D721Med (cell line): ENCODE results near the gene CHRNA1.

Experiments used
- DNase-seq: peaks from one replicate; pipeline ENCODE4 v3.0.0; 2011; ENCODE audit warnings: low spot score; ENCODE audit not compliant: insufficient read length
- FAIRE-seq: peaks from 2 replicates; lab custom pipeline; 2011; peaks lifted over from hg19 to GRCh38; lab: Jason Lieb, UNC
- TF ChIP-seq, protein P1 (sequence below): IDR thresholded peaks from 2 replicates; pipeline ENCODE4 v1.5.1; 2012; ENCODE audit warnings: mild to moderate bottlenecking, control low read depth; ENCODE audit not compliant: insufficient read depth; ENCODE audit errors: missing control alignments

The CHRNA1 gene

DNA sequence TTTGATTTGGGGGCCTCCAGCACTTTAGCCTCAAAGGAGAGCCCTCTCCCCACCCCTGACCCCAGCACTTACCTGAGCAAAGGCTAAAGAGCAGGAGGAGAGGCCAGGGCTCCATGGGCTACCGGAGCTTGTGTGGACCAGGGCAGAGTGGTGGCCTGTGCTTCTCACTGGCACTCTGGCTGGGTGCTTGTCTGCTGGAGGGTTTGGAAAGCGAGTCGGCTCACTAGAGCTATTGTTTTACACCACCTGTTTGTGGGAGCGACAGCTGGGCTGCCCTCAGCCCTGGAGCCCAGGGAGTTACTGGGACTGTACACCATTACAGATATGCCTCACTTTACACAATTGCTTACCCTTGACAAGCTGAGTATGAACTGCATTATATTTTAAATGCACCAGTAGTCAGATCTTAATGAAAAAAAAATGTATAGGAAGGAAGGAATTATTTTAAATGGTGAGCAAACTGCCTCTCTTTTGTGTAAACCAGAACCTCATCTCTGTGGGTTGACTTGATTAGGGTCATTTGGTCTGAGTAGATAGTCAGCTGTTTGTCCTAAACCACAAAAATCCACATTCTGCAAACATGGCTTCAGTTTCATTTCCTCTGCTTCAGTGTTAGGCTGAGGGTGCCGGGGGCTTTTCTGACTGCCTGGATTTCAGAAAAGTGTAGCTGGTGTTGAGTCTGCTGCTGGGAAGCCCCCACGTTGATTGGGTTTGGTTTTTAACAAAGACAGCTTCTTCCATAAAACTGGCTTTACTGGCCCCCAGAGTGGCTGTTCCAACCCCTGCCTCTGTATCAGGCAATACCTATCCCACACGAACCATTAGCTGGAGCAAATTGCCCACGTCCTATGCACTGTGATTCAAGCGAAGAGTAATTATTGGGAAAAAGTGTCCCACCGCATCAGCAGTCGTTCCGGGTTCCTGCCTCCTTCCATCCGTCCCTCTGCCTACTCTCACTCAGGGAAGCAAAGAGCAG lies at the start of gene CHRNA1:
CHRNA1 (minus strand) TSS at position 193 of the 976 bp plus-strand sequence; CDS start at position 115, 78 bp downstream.
- no peak for DNase-seq
- TF ChIP-seq, protein P1, sequence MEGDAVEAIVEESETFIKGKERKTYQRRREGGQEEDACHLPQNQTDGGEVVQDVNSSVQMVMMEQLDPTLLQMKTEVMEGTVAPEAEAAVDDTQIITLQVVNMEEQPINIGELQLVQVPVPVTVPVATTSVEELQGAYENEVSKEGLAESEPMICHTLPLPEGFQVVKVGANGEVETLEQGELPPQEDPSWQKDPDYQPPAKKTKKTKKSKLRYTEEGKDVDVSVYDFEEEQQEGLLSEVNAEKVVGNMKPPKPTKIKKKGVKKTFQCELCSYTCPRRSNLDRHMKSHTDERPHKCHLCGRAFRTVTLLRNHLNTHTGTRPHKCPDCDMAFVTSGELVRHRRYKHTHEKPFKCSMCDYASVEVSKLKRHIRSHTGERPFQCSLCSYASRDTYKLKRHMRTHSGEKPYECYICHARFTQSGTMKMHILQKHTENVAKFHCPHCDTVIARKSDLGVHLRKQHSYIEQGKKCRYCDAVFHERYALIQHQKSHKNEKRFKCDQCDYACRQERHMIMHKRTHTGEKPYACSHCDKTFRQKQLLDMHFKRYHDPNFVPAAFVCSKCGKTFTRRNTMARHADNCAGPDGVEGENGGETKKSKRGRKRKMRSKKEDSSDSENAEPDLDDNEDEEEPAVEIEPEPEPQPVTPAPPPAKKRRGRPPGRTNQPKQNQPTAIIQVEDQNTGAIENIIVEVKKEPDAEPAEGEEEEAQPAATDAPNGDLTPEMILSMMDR, result no peak

DNA sequence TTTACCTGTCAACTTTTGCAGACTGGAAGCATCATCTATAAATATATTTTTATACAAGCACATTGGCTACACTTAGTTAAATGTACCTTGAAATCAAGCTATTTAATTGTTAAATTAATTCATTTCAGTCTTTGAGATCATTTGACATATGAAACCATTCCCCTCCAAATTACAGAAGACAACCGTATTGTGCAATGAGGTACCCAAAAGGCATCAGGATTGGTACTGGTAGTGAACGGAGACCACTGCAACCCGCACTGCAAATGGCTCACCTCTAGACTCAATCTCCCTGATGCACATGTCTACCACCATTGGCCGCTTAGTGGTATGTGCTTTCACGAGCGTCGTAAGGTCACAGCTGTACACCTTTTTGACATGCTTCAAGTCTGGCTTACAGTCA lies 47.8 kb upstream of the CHRNA1 start:
- FAIRE-seq, result no peak
- DNase-seq, result no peak
- TF ChIP-seq, protein P1, result no peak

More for the DNA sequence above, at the start of gene CHRNA1:
- FAIRE-seq, result no peak

DNA sequence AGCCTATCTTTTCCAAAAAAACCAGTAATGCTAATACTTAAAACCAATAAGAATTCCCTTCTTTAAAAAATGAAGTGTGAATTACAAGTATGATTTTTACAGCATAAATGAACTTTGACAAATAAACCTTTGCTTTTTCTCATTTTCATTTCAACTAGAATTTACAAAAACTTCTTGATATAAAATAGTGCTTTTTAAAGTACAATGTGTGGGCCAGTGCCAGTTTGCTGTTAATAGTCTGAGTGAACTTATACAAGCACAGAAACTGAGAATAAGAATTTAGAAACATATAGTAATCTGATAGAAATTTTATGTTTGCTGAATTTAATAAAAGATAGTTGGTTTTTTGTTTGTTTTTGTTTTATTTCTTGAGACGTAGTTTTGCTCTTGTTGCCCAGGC lies 43.7 kb upstream of the CHRNA1 start:
- TF ChIP-seq, protein P1, result no peak
- FAIRE-seq, result no peak
- DNase-seq, result no peak

DNA sequence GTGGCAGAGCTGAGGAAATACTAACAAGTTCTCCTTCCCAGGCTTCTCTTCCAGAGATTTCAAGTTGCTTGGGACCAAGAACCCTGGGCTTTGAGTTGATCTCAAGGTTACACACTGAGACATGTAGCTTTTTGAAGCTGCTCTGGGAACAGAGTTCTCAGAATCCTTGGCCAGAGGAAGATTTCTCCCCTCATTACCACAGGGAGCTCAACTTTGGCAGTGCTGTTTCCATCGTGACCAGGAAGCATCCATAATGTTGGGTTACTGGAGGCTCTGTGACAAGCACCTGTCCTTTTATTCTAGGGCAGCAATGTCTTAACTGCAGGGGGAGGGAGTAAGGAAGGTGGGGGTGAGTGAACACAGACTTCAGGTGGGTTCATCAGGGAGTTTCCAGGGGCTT lies 41.5 kb upstream of the CHRNA1 start:
- no peak for FAIRE-seq
- TF ChIP-seq, protein P1, result no peak
- no peak for DNase-seq

DNA sequence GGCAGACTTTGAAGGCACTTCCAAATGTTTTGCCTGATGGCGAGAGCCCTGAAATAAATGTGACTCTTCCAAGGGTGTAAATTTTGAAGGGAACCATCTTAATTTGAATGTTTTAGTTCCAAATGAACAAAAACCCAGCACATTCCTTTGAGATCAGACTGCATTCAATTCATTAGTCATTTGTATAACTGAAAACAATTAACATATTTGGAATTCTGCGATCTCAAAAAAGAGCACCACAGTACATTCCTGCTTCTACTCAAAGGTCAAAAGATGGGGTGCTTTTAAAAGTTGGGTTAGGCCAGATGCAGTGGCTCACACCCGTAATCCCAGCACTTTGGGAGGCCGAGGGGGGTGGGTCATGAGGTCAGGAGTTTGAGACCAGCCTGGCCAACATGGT lies 38.2 kb upstream of the CHRNA1 start:
- FAIRE-seq (no peak), DNase-seq (no peak)
- TF ChIP-seq, protein P1, result no peak

DNA sequence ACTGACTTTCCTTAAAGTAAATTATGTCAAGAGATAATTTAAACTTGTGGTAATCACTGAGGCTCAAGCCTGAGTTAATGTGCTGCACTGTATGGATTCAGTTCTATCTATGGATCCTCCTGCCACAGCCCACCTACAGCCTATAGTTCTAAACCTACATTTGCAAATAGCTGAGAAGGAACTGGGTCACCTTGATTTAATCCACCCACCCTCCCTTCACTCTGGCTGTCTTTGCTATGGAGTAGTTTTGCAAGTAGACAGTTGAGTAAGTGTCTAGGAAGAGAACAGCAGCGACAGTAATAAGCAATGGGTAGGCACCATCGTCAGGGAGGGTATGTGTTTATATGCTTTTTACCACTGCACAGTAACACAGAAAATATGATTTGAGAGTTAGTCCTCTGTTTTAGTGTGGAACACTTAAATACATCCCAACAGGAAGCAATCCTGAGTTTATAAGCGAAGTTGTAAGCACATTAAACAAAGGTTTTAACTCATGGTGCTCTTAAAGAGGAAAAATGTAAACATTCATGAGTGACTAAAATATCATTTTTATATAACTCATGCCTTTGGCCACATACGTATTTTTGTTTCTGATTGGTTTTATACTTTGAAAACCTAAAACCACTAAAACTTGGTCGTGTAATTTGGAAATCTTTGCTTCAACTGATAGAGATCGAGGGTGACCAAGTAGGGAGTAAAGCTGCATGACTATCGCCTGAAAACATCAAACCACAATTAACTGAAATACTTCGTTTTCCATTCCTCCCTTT lies 36.3 kb upstream of the CHRNA1 start:
- DNase-seq (no peak), FAIRE-seq (no peak)

More for the DNA sequence above, 36.3 kb upstream of the CHRNA1 start:
- TF ChIP-seq, protein P1, result no peak
